ENCODE measurements around the gene NAALADL2.

GRCh38 chr3:175386630-175387029, 527.5 kb downstream of the NAALADL2 start:
- TF ChIP-seq CTCF (IDR thresholded peaks at IDR 0.05): no peak
- TF ChIP-seq SIN3A (IDR thresholded peaks at IDR 0.05; ENCODE audit: borderline replicate concordance, insufficient read depth, low read depth, low read length): no peak
- no peak for TF ChIP-seq REST (IDR thresholded peaks at IDR 0.05; ENCODE audit: insufficient read depth in 1 of 2, low read depth in 2 of 2, low read length in 1 of 2)
- no peak for TF ChIP-seq POLR2AphosphoS5 (IDR thresholded peaks at IDR 0.05; ENCODE audit: low read depth, low read length)
